Endothelial cell of umbilical vein (primary cell): ENCODE measurements around the gene CGNL1. TPM values are rescaled to one million over a fixed set of nuclear protein-coding genes. Genes with fewer than 3 reads are reported as not detected.

ENCODE experiments used
- BruUV-seq: library from RNA; stranded (reverse); fragments of 400-500 nt; replicated peaks from 2 replicates; lab custom pipeline; 2021; lab: Mats Ljungman, UMichigan
- CTCF ChIA-PET: fragments of 300-600, 350-600 bp; sonication (Branson Sonifier 250); formaldehyde crosslinking; loops from one replicate; lab custom pipeline; 2021; ENCODE audit warnings: antibody characterized with exemption, inconsistent platforms; lab: Charles Lee
- POLR2A ChIA-PET: fragments of 300-600, 350-600 bp; sonication (Branson Sonifier 250); formaldehyde crosslinking; loops from one replicate; lab custom pipeline; 2021; ENCODE audit warnings: antibody characterized with exemption, inconsistent platforms; lab: Charles Lee
- DNase-seq: peaks from one replicate; pipeline ENCODE4 v3.0.0-alpha.2; 2011; ENCODE audit warnings: low read depth, low spot score
- FAIRE-seq: peaks from 2 replicates; lab custom pipeline; 2011; peaks lifted over from hg19 to GRCh38; lab: Jason Lieb, UNC
- H2AFZ ChIP-seq: 2 replicates; pipeline ENCODE4 v1.6.0; 2012; ENCODE audit warnings: low read depth, low read length, control low read depth, inconsistent platforms
- H3K27ac ChIP-seq: 2 replicates; pipeline ENCODE4 v1.5.1; 2011; ENCODE audit warnings: low read depth, mild to moderate bottlenecking, control low read depth, low read length, moderate library complexity; ENCODE audit not compliant: insufficient read depth
- H3K27me3 ChIP-seq, 2 experiments: 2 replicates each; pipeline versions ENCODE4 v1.6.0 to v1.6.1; 2011; ENCODE audit warnings: low read length in 2 of 2, mixed read lengths in 1 of 2; ENCODE audit not compliant: control insufficient read depth in 2 of 2, insufficient read depth in 2 of 2
- H3K36me3 ChIP-seq, 2 experiments: 2 replicates in 1 of 2; 3 replicates in 1 of 2; pipeline ENCODE4 v1.5.1; 2011; ENCODE audit warnings: low read length in 2 of 2, mild to moderate bottlenecking in 1 of 2, moderate library complexity in 1 of 2; ENCODE audit not compliant: control insufficient read depth in 2 of 2, insufficient read depth in 2 of 2; ENCODE audit errors: extremely low read depth in 1 of 2
- H3K4me1 ChIP-seq: 3 replicates; pipeline ENCODE4 v1.5.1; 2011; ENCODE audit warnings: mild to moderate bottlenecking, low read length; ENCODE audit not compliant: control insufficient read depth, insufficient read depth; ENCODE audit errors: extremely low read depth
- H3K4me2 ChIP-seq: 2 replicates; pipeline ENCODE4 v1.6.1; 2011; ENCODE audit warnings: low read length, control low read depth, mixed read lengths; ENCODE audit not compliant: insufficient read depth
- H3K4me3 ChIP-seq, 3 experiments: fragments of 200-600 bp in 1 of 3; sonication (generic), shearing (Covaris generic) in 1 of 3; replicated peaks in 1 of 3; 2 replicates each; pipeline ENCODE4 v1.5.1; 2011 to 2016; ENCODE audit warnings: control low read depth in 3 of 3, low read length in 3 of 3, mild to moderate bottlenecking in 2 of 3, inconsistent platforms in 1 of 3, low read depth in 1 of 3, moderate library complexity in 1 of 3; ENCODE audit not compliant: insufficient read depth in 1 of 3
- H3K79me2 ChIP-seq: 2 replicates; pipeline ENCODE4 v1.6.0; 2012; ENCODE audit warnings: low read length, inconsistent platforms; ENCODE audit not compliant: control insufficient read depth, insufficient read depth
- H3K9ac ChIP-seq: replicated peaks from 2 replicates; pipeline ENCODE3; 2011; ENCODE audit warnings: low read length, control low read depth; ENCODE audit not compliant: insufficient read depth; ENCODE audit errors: extremely low read depth
- H3K9me1 ChIP-seq: replicated peaks from 3 replicates; pipeline ENCODE4 v1.6.0; 2011; ENCODE audit warnings: mild to moderate bottlenecking, low read length; ENCODE audit not compliant: control insufficient read depth, insufficient read depth; ENCODE audit errors: extremely low read depth
- H3K9me3 ChIP-seq: replicated peaks from 2 replicates; pipeline ENCODE4 v1.5.1; 2012; ENCODE audit warnings: low read length, inconsistent platforms; ENCODE audit not compliant: control insufficient read depth, insufficient read depth
- H4K20me1 ChIP-seq: replicated peaks from 2 replicates; pipeline ENCODE3; 2011; ENCODE audit warnings: mild to moderate bottlenecking, low read length; ENCODE audit not compliant: control insufficient read depth, insufficient read depth; ENCODE audit errors: extremely low read depth
- EZH2 ChIP-seq: IDR thresholded peaks from 2 replicates; pipeline ENCODE4 v1.6.1; 2012; ENCODE audit warnings: borderline replicate concordance, low read depth, mild to moderate bottlenecking, moderate library complexity, low read length, inconsistent platforms; ENCODE audit not compliant: severe bottlenecking
- FOS ChIP-seq: IDR thresholded peaks from 2 replicates; pipeline ENCODE4 v1.6.1; 2011; ENCODE audit warnings: mild to moderate bottlenecking, low read length, moderate library complexity, borderline replicate concordance; ENCODE audit not compliant: insufficient read depth
- GATA2 ChIP-seq: IDR thresholded peaks from 2 replicates; pipeline ENCODE4 v1.7.0; 2011; ENCODE audit warnings: low read depth, mild to moderate bottlenecking, moderate library complexity, mixed read lengths, low read length; ENCODE audit not compliant: insufficient read length, insufficient read depth
- JUN ChIP-seq: IDR thresholded peaks from 2 replicates; pipeline ENCODE4 v1.6.1; 2011; ENCODE audit warnings: borderline replicate concordance, low read depth; ENCODE audit not compliant: insufficient read length, insufficient read depth
- MYC ChIP-seq: IDR thresholded peaks from one replicate; pipeline ENCODE4 v1.6.1; 2011; ENCODE audit warnings: mild to moderate bottlenecking, low read depth, low read length
- POLR2A ChIP-seq: IDR thresholded peaks from 2 replicates; pipeline ENCODE4 v1.6.1; 2012; ENCODE audit warnings: low read depth, mild to moderate bottlenecking, control low read depth, low read length
- POLR2AphosphoS5 ChIP-seq: IDR thresholded peaks from 2 replicates; pipeline ENCODE4 v1.6.1; 2012; ENCODE audit warnings: low read depth, mild to moderate bottlenecking, control low read depth, low read length, moderate library complexity; ENCODE audit not compliant: insufficient read depth
- dilution Hi-C: fragments of 300-500 bp; cut with MboI; formaldehyde crosslinking; loops from one replicate; pipeline ENCODE4 v1.15.0; 2019; ENCODE audit warnings: low sequenced_read_pairs; ENCODE audit not compliant: extremely low pct_ligation_motif_present
- intact Hi-C: fragments of 100-400 bp; cut with micrococcal nuclease; formaldehyde crosslinking; loops from one replicate; pipeline ENCODE4 v1.10.0; 2022
- polyA plus RNA-seq, 4 experiments: library from polyadenylated mRNA; depleted of rRNA in 3 of 4; stranded (reverse) in 3 of 4; unstranded in 1 of 4; fragments of >200 nt; gene quantifications; 2 replicates each; pipeline versions ENCODE4 v1.2.1 to v1.2.3, GENCODE V29; 2011 to 2012; ENCODE audit warnings: missing spikeins in 1 of 4
- total RNA-seq: library from RNA; stranded (reverse); gene quantifications from 2 replicates; pipeline ENCODE4 v1.2.3, GENCODE V29; 2021
- TF ChIP-seq, protein P1 (sequence below), 2 donors: IDR thresholded peaks; 1 replicate in 1 of 2; 2 replicates in 1 of 2; pipeline ENCODE4 v1.5.1; 2011; ENCODE audit warnings: low read length in 2 of 2, mild to moderate bottlenecking in 2 of 2, moderate library complexity in 2 of 2, control low read depth in 1 of 2, inconsistent platforms in 1 of 2, low read depth in 1 of 2; ENCODE audit not compliant: insufficient read depth in 1 of 2; ENCODE audit errors: extremely low read depth in 1 of 2
- TF ChIP-seq, protein P2 (sequence below): IDR thresholded peaks from 2 replicates; pipeline ENCODE4 v1.6.1; 2011; ENCODE audit not compliant: insufficient read depth, insufficient read length

The CGNL1 gene
- total and polyA plus RNA-seq, 2 donors (not counting 3 experiments of a cell fraction or from before 2014, with no cell fraction given) = 6.9 to 27.1 TPM

GRCh38 chr15:57333487-57333886 lies 42.8 kb upstream of the CGNL1 start:
- peaks cover 47% of the 10 kb centered on the region for H3K4me1 ChIP-seq
- H3K4me2 ChIP-seq = peak overlapping the region; percentile 29
- no peaks in the 10 kb centered on the region for H3K79me2 ChIP-seq
- FAIRE-seq = peak; percentile 46
- intact Hi-C loops = loop anchor here (10.0 kb wide), 1 partner anchor 519 kb away; no protein-coding TSS in a partner anchor
- H3K27me3 ChIP-seq = no peaks in the 10 kb centered on the region
- dilution Hi-C loops = loop anchor here (25.0 kb wide), 1 partner anchor 204 kb away; no protein-coding TSS in a partner anchor
- DNase-seq = no peak
- H4K20me1 ChIP-seq = no peaks in the 10 kb centered on the region
- H2AFZ ChIP-seq = no peak overlapping the region
- POLR2A ChIA-PET = no interaction called here
- no peaks in the 10 kb centered on the region for H3K9me1 ChIP-seq
- H3K36me3 ChIP-seq = no peaks in the 10 kb centered on the region
- H3K27ac ChIP-seq = peak overlapping the region; percentile 48
- no peak overlapping the region for H3K9ac ChIP-seq
- CTCF ChIA-PET = interaction anchor here (1.9 kb wide), 1 partner anchor 187 kb away, joined by 6 read pairs; no protein-coding TSS in a partner anchor
- no peaks in the 10 kb centered on the region for H3K9me3 ChIP-seq
- TF ChIP-seq MYC (no peak), JUN (peak; percentile 6)
- no TSS peak for BruUV-seq
- no peak overlapping the region for H3K4me3 ChIP-seq

DNA sequence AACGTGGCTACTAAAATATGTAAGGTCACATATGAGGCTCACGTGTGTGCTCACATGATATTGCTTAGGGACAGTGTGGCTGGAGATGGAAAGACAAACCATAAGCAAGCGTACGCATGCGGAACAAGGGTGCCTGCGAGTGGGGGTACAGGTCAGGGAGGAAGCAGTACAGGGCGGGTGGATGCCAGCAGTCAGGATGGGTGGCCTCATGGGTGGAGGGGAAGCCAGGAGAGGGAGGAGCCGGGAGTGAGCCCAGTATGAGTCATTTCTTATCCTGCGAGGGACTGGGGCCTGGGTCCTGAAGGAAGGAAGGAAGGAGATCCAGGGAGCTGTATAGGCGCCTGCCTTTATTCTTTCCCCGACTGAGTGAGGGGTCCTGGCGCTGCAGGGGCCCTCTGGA lies 42.0 kb upstream of the CGNL1 start:
- H3K9me3 ChIP-seq = no peaks in the 10 kb centered on the region
- H3K4me3 ChIP-seq = no peak overlapping the region
- no peaks in the 10 kb centered on the region for H3K9me1 ChIP-seq
- no peaks in the 10 kb centered on the region for H3K36me3 ChIP-seq
- DNase-seq = peak; percentile 83
- no TSS peak for BruUV-seq
- no peak overlapping the region for H3K9ac ChIP-seq
- ChIA-PET CTCF (interaction anchor here (0.8 to 1.9 kb wide), 4 partner anchors 9 to 193 kb away, joined by 3 to 8 read pairs (median 4); no protein-coding TSS in a partner anchor), POLR2A (interaction anchor here (0.7 kb wide), 1 partner anchor 394 kb away, joined by 3 read pairs; no protein-coding TSS in a partner anchor)
- peak overlapping the region; percentile 29 for H3K4me2 ChIP-seq
- TF ChIP-seq FOS (peak; percentile 95), POLR2A (no peak), EZH2 (no peak), GATA2 (peak; percentile 51), JUN (peak; percentile 68), POLR2AphosphoS5 (peak; percentile 64), MYC (peak; percentile 82)
- TF ChIP-seq, protein P1, sequence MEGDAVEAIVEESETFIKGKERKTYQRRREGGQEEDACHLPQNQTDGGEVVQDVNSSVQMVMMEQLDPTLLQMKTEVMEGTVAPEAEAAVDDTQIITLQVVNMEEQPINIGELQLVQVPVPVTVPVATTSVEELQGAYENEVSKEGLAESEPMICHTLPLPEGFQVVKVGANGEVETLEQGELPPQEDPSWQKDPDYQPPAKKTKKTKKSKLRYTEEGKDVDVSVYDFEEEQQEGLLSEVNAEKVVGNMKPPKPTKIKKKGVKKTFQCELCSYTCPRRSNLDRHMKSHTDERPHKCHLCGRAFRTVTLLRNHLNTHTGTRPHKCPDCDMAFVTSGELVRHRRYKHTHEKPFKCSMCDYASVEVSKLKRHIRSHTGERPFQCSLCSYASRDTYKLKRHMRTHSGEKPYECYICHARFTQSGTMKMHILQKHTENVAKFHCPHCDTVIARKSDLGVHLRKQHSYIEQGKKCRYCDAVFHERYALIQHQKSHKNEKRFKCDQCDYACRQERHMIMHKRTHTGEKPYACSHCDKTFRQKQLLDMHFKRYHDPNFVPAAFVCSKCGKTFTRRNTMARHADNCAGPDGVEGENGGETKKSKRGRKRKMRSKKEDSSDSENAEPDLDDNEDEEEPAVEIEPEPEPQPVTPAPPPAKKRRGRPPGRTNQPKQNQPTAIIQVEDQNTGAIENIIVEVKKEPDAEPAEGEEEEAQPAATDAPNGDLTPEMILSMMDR (IDR thresholded peaks at IDR 0.05; ENCODE audit: extremely low read depth in 1 of 2, insufficient read depth in 1 of 2, low read depth in 1 of 2, low read length in 2 of 2) = no peak
- TF ChIP-seq, protein P2, sequence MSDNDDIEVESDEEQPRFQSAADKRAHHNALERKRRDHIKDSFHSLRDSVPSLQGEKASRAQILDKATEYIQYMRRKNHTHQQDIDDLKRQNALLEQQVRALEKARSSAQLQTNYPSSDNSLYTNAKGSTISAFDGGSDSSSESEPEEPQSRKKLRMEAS = no peak
- FAIRE-seq = peak; percentile 91
- no peaks in the 10 kb centered on the region for H3K79me2 ChIP-seq
- peaks cover 55% of the 10 kb centered on the region for H3K4me1 ChIP-seq
- peak overlapping the region; percentile 48 for H3K27ac ChIP-seq
- H3K27me3 ChIP-seq = no peaks in the 10 kb centered on the region
- peak overlapping the region; percentile 7 for H2AFZ ChIP-seq
- dilution Hi-C loops = loop anchor here (25.0 kb wide), 1 partner anchor 203 kb away; no protein-coding TSS in a partner anchor
- H4K20me1 ChIP-seq = no peaks in the 10 kb centered on the region
- intact Hi-C loops = loop anchor here (1.0 to 10.0 kb wide), 2 partner anchors 12 to 519 kb away; no protein-coding TSS in a partner anchor
